ENCODE measurements around the gene ACOT11.

- TF ChIP-seq POLR2A (IDR thresholded peaks at IDR 0.05) (no peak), POLR2AphosphoS5 (IDR thresholded peaks at IDR 0.05) (no peak)
- TF ChIP-seq, protein P1, sequence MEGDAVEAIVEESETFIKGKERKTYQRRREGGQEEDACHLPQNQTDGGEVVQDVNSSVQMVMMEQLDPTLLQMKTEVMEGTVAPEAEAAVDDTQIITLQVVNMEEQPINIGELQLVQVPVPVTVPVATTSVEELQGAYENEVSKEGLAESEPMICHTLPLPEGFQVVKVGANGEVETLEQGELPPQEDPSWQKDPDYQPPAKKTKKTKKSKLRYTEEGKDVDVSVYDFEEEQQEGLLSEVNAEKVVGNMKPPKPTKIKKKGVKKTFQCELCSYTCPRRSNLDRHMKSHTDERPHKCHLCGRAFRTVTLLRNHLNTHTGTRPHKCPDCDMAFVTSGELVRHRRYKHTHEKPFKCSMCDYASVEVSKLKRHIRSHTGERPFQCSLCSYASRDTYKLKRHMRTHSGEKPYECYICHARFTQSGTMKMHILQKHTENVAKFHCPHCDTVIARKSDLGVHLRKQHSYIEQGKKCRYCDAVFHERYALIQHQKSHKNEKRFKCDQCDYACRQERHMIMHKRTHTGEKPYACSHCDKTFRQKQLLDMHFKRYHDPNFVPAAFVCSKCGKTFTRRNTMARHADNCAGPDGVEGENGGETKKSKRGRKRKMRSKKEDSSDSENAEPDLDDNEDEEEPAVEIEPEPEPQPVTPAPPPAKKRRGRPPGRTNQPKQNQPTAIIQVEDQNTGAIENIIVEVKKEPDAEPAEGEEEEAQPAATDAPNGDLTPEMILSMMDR (IDR thresholded peaks at IDR 0.05), result no peak
Observed at GRCh38 chr1:54597455-54598030, 49.5 kb downstream of the ACOT11 start.

Measured in breast epithelium (tissue), 3 donors.